ENCODE measurements around the gene NFKBIA.
"Not testable (repeated sequence)": the region's sequence is repeated elsewhere in the genome, so short reads cannot be mapped to it uniquely, and the experiment has no call there.

The NFKBIA gene

GRCh38 chr14:35404449-35405303 is at the start of gene NFKBIA:
Gene NFKBIA, minus strand, starts transcription at chr14:35404749. Its CDS starts 105 bp downstream, at chr14:35404644.
- H3K27me3 ChIP-seq (replicated peaks; ENCODE audit: control insufficient read depth, insufficient read depth, low read length) = no peaks in the 10 kb centered on the region
- peak within 1 kb of the TSS; percentile 97 for H3K4me3 ChIP-seq (replicated peaks; ENCODE audit: low read depth, low read length)
- peak; percentile 96 for DNase-seq (ENCODE audit: extremely low read depth, insufficient read length)
- H3K36me3 ChIP-seq (ENCODE audit: control insufficient read depth, insufficient read depth, low read length) = peaks cover 24% of the 10 kb centered on the region
- TF ChIP-seq, protein P1, sequence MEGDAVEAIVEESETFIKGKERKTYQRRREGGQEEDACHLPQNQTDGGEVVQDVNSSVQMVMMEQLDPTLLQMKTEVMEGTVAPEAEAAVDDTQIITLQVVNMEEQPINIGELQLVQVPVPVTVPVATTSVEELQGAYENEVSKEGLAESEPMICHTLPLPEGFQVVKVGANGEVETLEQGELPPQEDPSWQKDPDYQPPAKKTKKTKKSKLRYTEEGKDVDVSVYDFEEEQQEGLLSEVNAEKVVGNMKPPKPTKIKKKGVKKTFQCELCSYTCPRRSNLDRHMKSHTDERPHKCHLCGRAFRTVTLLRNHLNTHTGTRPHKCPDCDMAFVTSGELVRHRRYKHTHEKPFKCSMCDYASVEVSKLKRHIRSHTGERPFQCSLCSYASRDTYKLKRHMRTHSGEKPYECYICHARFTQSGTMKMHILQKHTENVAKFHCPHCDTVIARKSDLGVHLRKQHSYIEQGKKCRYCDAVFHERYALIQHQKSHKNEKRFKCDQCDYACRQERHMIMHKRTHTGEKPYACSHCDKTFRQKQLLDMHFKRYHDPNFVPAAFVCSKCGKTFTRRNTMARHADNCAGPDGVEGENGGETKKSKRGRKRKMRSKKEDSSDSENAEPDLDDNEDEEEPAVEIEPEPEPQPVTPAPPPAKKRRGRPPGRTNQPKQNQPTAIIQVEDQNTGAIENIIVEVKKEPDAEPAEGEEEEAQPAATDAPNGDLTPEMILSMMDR (IDR thresholded peaks at IDR 0.05; ENCODE audit: insufficient read depth, low read length, poor library complexity, severe bottlenecking) = no peak

DNA sequence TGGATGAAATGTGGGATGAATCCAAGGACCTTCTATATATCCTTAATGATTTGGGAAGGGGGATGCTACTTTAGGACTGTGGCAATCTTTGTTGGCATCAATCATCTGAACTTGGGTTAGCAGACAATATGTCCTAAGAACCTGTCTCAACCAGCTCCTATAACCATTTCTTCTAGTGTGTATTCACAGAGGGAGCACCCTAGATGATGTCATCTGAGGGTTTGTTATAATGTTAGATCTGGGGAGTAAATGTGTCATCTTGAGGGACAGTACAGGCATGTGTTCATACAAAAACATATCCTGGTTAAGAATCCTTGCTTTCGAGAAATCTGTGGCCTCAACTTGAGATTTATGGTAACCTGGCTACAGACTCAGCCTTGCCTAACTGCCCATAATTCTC is 41.9 kb upstream of the NFKBIA start:
- H3K27me3 ChIP-seq (replicated peaks; ENCODE audit: control insufficient read depth, insufficient read depth, low read length) = no peaks in the 10 kb centered on the region
- no peak for DNase-seq (ENCODE audit: extremely low read depth, insufficient read length)
- no peak overlapping the region for H3K4me3 ChIP-seq (replicated peaks; ENCODE audit: low read depth, low read length)
- no peaks in the 10 kb centered on the region for H3K36me3 ChIP-seq (ENCODE audit: control insufficient read depth, insufficient read depth, low read length)
- TF ChIP-seq, protein P1 (IDR thresholded peaks at IDR 0.05; ENCODE audit: insufficient read depth, low read length, poor library complexity, severe bottlenecking) = no peak

- TF ChIP-seq, protein P1 (IDR thresholded peaks at IDR 0.05; ENCODE audit: insufficient read depth, low read length, poor library complexity, severe bottlenecking) = no peak
- no peaks in the 10 kb centered on the region for H3K27me3 ChIP-seq (replicated peaks; ENCODE audit: control insufficient read depth, insufficient read depth, low read length)
- no peaks in the 10 kb centered on the region for H3K36me3 ChIP-seq (ENCODE audit: control insufficient read depth, insufficient read depth, low read length)
- no peak overlapping the region for H3K4me3 ChIP-seq (replicated peaks; ENCODE audit: low read depth, low read length)
- DNase-seq (ENCODE audit: extremely low read depth, insufficient read length) = no peak
These were observed 39.6 kb upstream of the NFKBIA start for GRCh38 chr14:35444104-35444503.

GRCh38 chr14:35441160-35441559 is 36.6 kb upstream of the NFKBIA start:
- no peak for DNase-seq (ENCODE audit: extremely low read depth, insufficient read length)
- Histone ChIP-seq H3K4me3 (replicated peaks; ENCODE audit: low read depth, low read length) (no peak overlapping the region), H3K27me3 (replicated peaks; ENCODE audit: control insufficient read depth, insufficient read depth, low read length) (no peaks in the 10 kb centered on the region), H3K36me3 (ENCODE audit: control insufficient read depth, insufficient read depth, low read length) (no peaks in the 10 kb centered on the region)
- TF ChIP-seq, protein P1 (IDR thresholded peaks at IDR 0.05; ENCODE audit: insufficient read depth, low read length, poor library complexity, severe bottlenecking) = no peak

GRCh38 chr14:35438910-35439713 is 34.6 kb upstream of the NFKBIA start:
- TF ChIP-seq, protein P1 (IDR thresholded peaks at IDR 0.05; ENCODE audit: insufficient read depth, low read length, poor library complexity, severe bottlenecking) = peak; percentile 64
- Histone ChIP-seq H3K36me3 (ENCODE audit: control insufficient read depth, insufficient read depth, low read length) (no peaks in the 10 kb centered on the region), H3K4me3 (replicated peaks; ENCODE audit: low read depth, low read length) (no peak overlapping the region)

DNA sequence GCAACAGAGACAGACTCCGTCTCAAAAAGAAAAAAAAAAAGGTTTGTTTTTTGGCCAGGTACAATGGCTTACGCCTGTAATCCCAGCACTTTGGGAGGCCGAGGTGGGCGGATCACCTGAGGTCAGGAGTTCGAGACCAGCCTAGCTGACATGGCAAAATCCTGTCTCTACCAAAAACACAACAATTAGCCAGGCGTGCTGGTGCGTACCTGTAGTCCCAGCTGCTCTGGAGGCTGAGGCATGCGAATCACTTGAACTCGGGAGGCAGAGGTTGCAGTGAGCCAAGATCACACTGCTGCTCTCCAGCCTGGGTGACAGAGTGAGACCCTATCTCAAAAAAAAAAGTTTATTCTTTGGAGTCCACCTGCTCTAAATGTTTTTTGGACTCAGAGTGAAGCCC is 33.9 kb upstream of the NFKBIA start:
- H3K4me3 ChIP-seq (replicated peaks; ENCODE audit: low read depth, low read length); DNase-seq (ENCODE audit: extremely low read depth, insufficient read length); H3K36me3 ChIP-seq (ENCODE audit: control insufficient read depth, insufficient read depth, low read length); H3K27me3 ChIP-seq (replicated peaks; ENCODE audit: control insufficient read depth, insufficient read depth, low read length): not testable (repeated sequence)

More at GRCh38 chr14:35438910-35439713, 34.6 kb upstream of the NFKBIA start:
- no peaks in the 10 kb centered on the region for H3K27me3 ChIP-seq (replicated peaks; ENCODE audit: control insufficient read depth, insufficient read depth, low read length)
- DNase-seq (ENCODE audit: extremely low read depth, insufficient read length) = no peak
